OCI-LY7 (cell line): Measurements from ENCODE around the gene KCNB1. TPM values are rescaled to one million over a fixed set of nuclear protein-coding genes. Genes with fewer than 3 reads are reported as not detected.

Experiments used
- BruUV-seq: library from RNA; stranded (reverse); fragments of 400-500 nt; replicated peaks from 2 replicates; lab custom pipeline; 2021; lab: Mats Ljungman, UMichigan
- CTCF ChIA-PET: fragments of 300-600 bp; sonication (Branson Sonifier 250); formaldehyde crosslinking; loops from one replicate; lab custom pipeline; 2022; ENCODE audit warnings: antibody characterized with exemption; ENCODE audit not compliant: unreplicated experiment; lab: Charles Lee
- POLR2A ChIA-PET: fragments of 300-600 bp; sonication (Branson Sonifier 250); formaldehyde crosslinking; loops from one replicate; lab custom pipeline; 2022; ENCODE audit warnings: antibody characterized with exemption; lab: Charles Lee
- DNase-seq: peaks from one replicate; pipeline ENCODE4 v3.0.0-alpha.2; 2015; ENCODE audit warnings: low spot score
- H2AFZ ChIP-seq: fragments of 200-600 bp; sonication (generic), shearing (Covaris generic); 2 replicates; pipeline ENCODE4 v1.6.1; 2014; ENCODE audit warnings: mild to moderate bottlenecking, antibody characterized with exemption, low read length, moderate library complexity
- H3K27ac ChIP-seq: fragments of 200-600 bp; sonication (generic); 2 replicates; pipeline ENCODE4 v1.5.1; 2014; ENCODE audit warnings: mixed run types, low read depth, mild to moderate bottlenecking, moderate library complexity, low read length, inconsistent platforms; ENCODE audit not compliant: poor library complexity, severe bottlenecking
- H3K36me3 ChIP-seq: fragments of 200-600 bp; sonication (generic); 2 replicates; pipeline ENCODE4 v1.6.1; 2014; ENCODE audit warnings: mild to moderate bottlenecking, antibody characterized with exemption, low read length, moderate library complexity, mixed read lengths; ENCODE audit not compliant: insufficient read depth
- H3K4me1 ChIP-seq: fragments of 200-600 bp; sonication (generic); 2 replicates; pipeline ENCODE4 v1.5.1; 2014; ENCODE audit warnings: mild to moderate bottlenecking, low read length; ENCODE audit not compliant: insufficient read depth, poor library complexity, severe bottlenecking
- H3K4me2 ChIP-seq: fragments of 200-600 bp; sonication (generic); 2 replicates; pipeline ENCODE4 v1.6.1; 2014; ENCODE audit warnings: mild to moderate bottlenecking, low read length
- H3K4me3 ChIP-seq: fragments of 200-600 bp; sonication (generic); 2 replicates; pipeline ENCODE4 v1.5.1; 2014; ENCODE audit warnings: mild to moderate bottlenecking, low read depth, low read length; ENCODE audit not compliant: poor library complexity, severe bottlenecking
- H3K79me2 ChIP-seq: fragments of 200-600 bp; sonication (generic); 2 replicates; pipeline ENCODE4 v1.6.1; 2016; ENCODE audit warnings: low read depth, mild to moderate bottlenecking, low read length, moderate library complexity, mixed read lengths; ENCODE audit not compliant: insufficient read depth
- H3K9me2 ChIP-seq: fragments of 200-600 bp; sonication (generic); 2 replicates; pipeline ENCODE4 v1.6.1; 2016; ENCODE audit warnings: mild to moderate bottlenecking, low read length, mixed read lengths; ENCODE audit not compliant: insufficient read depth
- H3K9me3 ChIP-seq: fragments of 200-600 bp; sonication (generic); 2 replicates; pipeline ENCODE4 v1.6.1; 2014; ENCODE audit warnings: mild to moderate bottlenecking, mixed run types, low read length, mixed read lengths
- H4K20me1 ChIP-seq: fragments of 200-600 bp; sonication (generic); 2 replicates; pipeline ENCODE4 v1.6.1; 2014; ENCODE audit warnings: mild to moderate bottlenecking, antibody characterized with exemption, low read length, moderate library complexity, mixed read lengths; ENCODE audit not compliant: insufficient read depth
- EZH2phosphoT487 ChIP-seq: fragments of 200-600 bp; sonication (generic); IDR thresholded peaks from 2 replicates; pipeline ENCODE4 v1.6.1; 2018; ENCODE audit warnings: low read depth, borderline replicate concordance, mild to moderate bottlenecking, mixed run types, antibody characterized with exemption, low read length, moderate library complexity, mixed read lengths
- intact Hi-C: fragments of 100-400 bp; cut with micrococcal nuclease; formaldehyde crosslinking; loops from one replicate; pipeline ENCODE4 v1.10.0; 2022; ENCODE audit not compliant: unreplicated experiment
- total RNA-seq, 2 experiments: library from RNA; depleted of rRNA in 1 of 2; stranded (reverse); fragments of >200 nt in 1 of 2; shearing (Covaris generic) in 1 of 2; gene quantifications; 2 replicates each; pipeline ENCODE4 v1.2.3, GENCODE V29; 2014 to 2022
- TF ChIP-seq, protein P1 (sequence below): fragments of 200-600 bp; sonication (generic); conservative IDR thresholded peaks from 2 replicates; pipeline ENCODE4 v1.5.1; 2014; ENCODE audit warnings: mild to moderate bottlenecking, antibody characterized with exemption, low read length, moderate library complexity, mixed read lengths

KCNB1 gene
- total RNA-seq, 2 experiments from 2014 or later, result not detected

DNA sequence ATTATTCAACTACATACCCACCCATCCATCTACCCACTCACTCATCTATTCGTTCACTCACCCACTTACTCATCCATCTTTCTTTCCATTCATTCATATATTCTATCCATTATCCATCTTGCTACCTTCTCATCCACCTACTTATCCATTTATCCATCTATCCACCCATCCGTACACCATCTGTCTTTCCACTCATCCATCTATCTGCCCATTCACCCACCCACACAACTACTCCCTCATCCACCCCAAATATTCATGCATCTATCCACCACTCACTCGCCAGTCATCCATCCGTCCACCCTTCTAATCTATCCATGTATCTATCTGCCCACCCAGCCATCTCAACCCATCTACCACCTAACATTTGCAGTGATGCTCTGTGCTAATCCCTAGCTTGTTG is 13.6 kb upstream of the KCNB1 start:
- Histone ChIP-seq H3K9me2 (no peaks in the 10 kb centered on the region), H3K36me3 (no peaks in the 10 kb centered on the region), H4K20me1 (no peaks in the 10 kb centered on the region), H3K4me2 (no peak overlapping the region), H3K4me1 (no peaks in the 10 kb centered on the region), H3K4me3 (no peak overlapping the region), H3K27ac (no peak overlapping the region), H3K79me2 (no peaks in the 10 kb centered on the region), H2AFZ (no peak overlapping the region), H3K9me3 (no peaks in the 10 kb centered on the region; the same call in 1 of the 2 replicates)
- POLR2A ChIA-PET, result no interaction called here
- CTCF ChIA-PET, result no interaction called here
- intact Hi-C loops, result no loop called here
- BruUV-seq, result no TSS peak
- no peak for DNase-seq
- TF ChIP-seq, protein P1, sequence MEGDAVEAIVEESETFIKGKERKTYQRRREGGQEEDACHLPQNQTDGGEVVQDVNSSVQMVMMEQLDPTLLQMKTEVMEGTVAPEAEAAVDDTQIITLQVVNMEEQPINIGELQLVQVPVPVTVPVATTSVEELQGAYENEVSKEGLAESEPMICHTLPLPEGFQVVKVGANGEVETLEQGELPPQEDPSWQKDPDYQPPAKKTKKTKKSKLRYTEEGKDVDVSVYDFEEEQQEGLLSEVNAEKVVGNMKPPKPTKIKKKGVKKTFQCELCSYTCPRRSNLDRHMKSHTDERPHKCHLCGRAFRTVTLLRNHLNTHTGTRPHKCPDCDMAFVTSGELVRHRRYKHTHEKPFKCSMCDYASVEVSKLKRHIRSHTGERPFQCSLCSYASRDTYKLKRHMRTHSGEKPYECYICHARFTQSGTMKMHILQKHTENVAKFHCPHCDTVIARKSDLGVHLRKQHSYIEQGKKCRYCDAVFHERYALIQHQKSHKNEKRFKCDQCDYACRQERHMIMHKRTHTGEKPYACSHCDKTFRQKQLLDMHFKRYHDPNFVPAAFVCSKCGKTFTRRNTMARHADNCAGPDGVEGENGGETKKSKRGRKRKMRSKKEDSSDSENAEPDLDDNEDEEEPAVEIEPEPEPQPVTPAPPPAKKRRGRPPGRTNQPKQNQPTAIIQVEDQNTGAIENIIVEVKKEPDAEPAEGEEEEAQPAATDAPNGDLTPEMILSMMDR, result no peak
- TF ChIP-seq EZH2phosphoT487, result no peak

DNA sequence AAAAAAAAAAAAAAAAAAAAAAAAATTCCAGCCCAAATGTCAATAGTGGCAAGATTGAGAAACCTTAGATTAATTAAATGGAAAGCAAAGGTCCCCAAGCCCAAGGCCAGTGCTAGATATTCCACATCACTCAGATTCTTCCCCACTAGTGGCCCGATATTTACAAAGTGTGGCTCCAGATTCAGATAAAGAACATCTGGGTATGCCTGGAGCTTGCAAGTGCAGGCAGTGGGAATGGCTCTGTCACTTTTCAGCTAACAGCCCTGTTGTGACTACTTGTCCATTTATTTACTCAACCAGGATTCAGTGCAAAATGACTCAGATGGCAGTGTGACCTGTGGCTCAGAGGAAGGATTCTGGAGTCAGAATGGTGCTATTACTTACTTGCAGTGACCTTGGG is 8.2 kb upstream of the KCNB1 start:
- CTCF ChIA-PET, result no interaction called here

DNA sequence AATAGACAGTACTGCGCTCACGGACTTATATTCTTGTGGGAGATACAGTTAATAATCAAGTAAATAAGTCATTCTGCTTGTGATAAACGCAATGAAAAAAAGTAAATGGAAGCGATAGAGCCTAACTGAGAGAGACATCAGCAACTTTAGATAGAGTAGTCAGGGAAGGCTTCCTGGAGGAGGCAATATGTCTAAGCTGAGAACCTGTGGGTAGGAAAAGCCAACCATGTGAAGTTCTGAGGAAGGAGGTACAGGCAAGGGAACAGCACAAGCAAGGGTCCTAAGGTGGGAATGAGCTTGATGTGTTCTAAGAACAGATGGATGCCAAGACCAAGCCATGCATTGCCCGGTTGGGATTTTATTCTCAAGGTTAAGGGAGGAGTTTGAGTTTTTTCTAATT is 7.2 kb upstream of the KCNB1 start:
- no peaks in the 10 kb centered on the region for H3K36me3 ChIP-seq
- H3K9me2 ChIP-seq, result no peaks in the 10 kb centered on the region
- no peak overlapping the region for H3K4me2 ChIP-seq
- H3K79me2 ChIP-seq, result no peaks in the 10 kb centered on the region
- H3K9me3 ChIP-seq, result no peaks in the 10 kb centered on the region; the same call in 1 of the 2 replicates
- no peak overlapping the region for H3K27ac ChIP-seq
- no peak for TF ChIP-seq EZH2phosphoT487
- TF ChIP-seq, protein P1, result no peak
- DNase-seq, result no peak
- H3K4me3 ChIP-seq, result no peak overlapping the region
- ChIA-PET CTCF (no interaction called here), POLR2A (no interaction called here)
- H2AFZ ChIP-seq, result no peak overlapping the region
- no peaks in the 10 kb centered on the region for H3K4me1 ChIP-seq
- no TSS peak for BruUV-seq
- no peaks in the 10 kb centered on the region for H4K20me1 ChIP-seq
- intact Hi-C loops, result no loop called here

More for the DNA sequence above, 8.2 kb upstream of the KCNB1 start:
- Histone ChIP-seq H3K9me3 (no peaks in the 10 kb centered on the region; the same call in 1 of the 2 replicates), H3K27ac (no peak overlapping the region), H3K4me3 (no peak overlapping the region), H3K36me3 (no peaks in the 10 kb centered on the region), H3K9me2 (no peaks in the 10 kb centered on the region), H3K4me1 (no peaks in the 10 kb centered on the region), H2AFZ (no peak overlapping the region), H4K20me1 (no peaks in the 10 kb centered on the region), H3K4me2 (no peak overlapping the region), H3K79me2 (no peaks in the 10 kb centered on the region)
- no TSS peak for BruUV-seq
- TF ChIP-seq EZH2phosphoT487, result no peak
- TF ChIP-seq, protein P1, result no peak
- DNase-seq, result no peak
- POLR2A ChIA-PET, result no interaction called here
- intact Hi-C loops, result no loop called here
